D721Med (cell line): ENCODE data around the gene LRSAM1.

Experiments
- DNase-seq: peaks from one replicate; pipeline ENCODE4 v3.0.0; 2011; ENCODE audit warnings: low spot score; ENCODE audit not compliant: insufficient read length
- FAIRE-seq: peaks from 2 replicates; lab custom pipeline; 2011; peaks lifted over from hg19 to GRCh38; lab: Jason Lieb, UNC
- TF ChIP-seq, protein P1 (sequence below): IDR thresholded peaks from 2 replicates; pipeline ENCODE4 v1.5.1; 2012; ENCODE audit warnings: mild to moderate bottlenecking, control low read depth; ENCODE audit not compliant: insufficient read depth; ENCODE audit errors: missing control alignments

The LRSAM1 gene

DNA sequence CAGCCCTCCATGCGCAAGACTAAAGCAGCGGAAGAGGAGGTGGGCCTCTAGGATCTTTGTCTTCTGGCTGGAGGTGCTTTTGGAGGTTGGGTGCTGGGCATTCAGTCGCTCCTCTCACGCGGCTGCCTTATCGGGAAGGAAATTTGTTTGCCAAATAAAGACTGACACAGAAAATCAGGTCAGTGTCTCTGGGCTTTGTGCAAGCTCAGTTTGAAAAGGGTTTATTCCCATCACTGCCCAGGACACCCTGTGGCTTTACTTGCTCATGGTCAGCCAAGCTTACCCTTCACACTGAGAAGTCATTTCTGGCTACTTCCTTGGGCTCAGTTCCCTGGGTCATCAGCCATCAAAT lies 43.8 kb upstream of the LRSAM1 start:
- no peak for FAIRE-seq
- DNase-seq: no peak
- TF ChIP-seq, protein P1, sequence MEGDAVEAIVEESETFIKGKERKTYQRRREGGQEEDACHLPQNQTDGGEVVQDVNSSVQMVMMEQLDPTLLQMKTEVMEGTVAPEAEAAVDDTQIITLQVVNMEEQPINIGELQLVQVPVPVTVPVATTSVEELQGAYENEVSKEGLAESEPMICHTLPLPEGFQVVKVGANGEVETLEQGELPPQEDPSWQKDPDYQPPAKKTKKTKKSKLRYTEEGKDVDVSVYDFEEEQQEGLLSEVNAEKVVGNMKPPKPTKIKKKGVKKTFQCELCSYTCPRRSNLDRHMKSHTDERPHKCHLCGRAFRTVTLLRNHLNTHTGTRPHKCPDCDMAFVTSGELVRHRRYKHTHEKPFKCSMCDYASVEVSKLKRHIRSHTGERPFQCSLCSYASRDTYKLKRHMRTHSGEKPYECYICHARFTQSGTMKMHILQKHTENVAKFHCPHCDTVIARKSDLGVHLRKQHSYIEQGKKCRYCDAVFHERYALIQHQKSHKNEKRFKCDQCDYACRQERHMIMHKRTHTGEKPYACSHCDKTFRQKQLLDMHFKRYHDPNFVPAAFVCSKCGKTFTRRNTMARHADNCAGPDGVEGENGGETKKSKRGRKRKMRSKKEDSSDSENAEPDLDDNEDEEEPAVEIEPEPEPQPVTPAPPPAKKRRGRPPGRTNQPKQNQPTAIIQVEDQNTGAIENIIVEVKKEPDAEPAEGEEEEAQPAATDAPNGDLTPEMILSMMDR: no peak

DNA sequence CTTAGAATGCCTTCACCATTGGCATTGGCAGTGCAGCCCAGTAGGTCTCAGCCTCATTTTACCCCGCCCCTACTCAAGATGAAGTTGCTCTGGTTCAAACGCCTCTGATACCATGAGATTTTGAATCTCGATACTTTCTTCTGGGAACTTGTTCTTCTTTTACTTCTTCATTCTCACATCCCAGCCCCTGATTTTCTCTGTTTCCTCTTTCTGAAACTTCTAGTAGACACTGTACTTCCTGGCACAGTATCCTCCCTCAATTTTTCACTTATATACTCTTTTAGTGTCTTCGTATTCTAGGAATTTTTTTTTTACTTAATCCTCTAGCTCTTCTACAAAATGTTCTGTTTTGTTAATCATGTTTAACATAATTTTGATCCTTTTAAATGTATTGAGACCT lies 40.2 kb upstream of the LRSAM1 start:
- TF ChIP-seq, protein P1: no peak
- FAIRE-seq (no peak), DNase-seq (no peak)

DNA sequence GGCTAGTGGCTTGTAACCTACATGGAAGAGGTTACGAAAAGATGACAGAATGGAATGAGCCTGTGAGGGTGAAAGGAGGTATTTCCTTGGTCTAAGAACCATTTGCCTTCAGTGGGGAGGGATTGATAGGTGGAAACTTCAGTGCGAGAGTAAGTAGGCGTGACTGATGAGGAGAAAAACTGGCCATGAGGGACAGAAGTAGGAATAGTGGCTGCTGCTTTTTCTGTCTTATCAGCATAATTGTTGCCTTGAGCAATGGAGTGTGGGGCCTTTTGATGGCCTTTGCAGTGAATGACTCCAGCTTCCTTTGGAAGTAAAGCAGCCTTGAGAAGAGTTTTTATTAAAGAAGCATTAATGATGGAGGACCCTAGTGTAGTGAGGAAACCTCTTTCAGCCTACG lies 36.2 kb upstream of the LRSAM1 start:
- FAIRE-seq: no peak
- no peak for DNase-seq
- TF ChIP-seq, protein P1: no peak

DNA sequence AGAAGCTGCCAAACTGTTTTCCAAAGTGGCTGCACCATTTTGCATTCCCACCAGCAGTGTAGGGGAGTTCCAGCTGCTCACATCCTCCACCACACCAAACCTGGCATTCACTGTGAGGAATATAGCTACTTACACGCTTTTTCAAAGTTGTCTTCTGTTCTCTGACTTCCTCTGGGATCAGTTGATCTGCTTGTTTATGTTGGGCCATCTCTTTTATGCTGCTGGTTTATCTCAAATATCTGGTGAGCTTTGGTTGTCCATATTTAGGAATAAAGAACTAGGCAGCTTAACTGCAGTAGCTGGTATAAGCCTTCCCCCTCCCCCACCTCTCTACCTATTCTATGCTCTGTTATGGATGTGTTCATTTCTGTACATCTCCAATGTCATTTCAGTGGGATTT lies 35.7 kb upstream of the LRSAM1 start:
- TF ChIP-seq, protein P1: no peak
- DNase-seq (no peak), FAIRE-seq (no peak)

DNA sequence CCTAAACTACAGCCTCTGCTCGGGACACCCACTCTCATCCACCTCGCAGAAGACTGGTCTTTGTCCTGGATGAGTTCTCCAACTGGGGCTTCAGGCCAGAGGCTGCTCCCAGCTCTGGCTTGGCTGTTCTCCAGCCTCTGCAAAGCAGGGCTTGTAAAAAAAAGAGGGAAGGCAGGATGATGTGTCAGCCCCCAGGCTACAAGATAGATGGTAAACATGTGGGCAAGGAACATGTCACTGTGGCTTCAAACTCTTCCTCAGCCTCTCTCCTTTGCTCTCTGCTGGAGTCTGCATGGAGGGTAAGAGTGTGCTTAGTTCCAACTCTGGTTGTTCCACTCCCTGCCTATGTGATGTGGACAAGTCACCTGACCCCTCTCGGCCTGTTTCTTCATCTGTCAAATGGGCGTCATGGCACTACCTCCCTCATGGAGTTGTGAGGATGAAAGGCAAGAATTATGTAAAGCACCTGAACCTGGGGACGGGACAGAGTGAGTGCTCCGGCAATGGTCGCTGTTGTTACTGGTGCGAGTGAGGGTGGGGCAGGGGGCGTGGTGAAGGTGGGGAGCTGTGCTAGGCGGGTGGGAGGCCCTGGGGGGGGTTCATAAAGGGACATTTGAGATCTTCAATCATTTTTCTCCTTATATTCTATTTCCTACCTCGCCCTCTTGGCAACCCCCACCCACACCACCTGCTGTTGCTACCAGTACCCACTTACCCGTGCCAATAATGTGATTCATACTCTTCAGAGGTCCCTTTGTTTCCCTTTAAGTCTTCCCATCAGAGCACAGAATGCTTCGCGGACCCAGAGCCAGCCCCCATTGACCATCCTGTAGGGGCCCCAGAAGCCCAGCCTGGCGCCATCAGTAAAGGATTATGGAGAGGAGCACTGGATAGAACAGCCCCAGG lies 33.9 kb upstream of the LRSAM1 start:
- TF ChIP-seq, protein P1: no peak
- DNase-seq: no peak
- no peak for FAIRE-seq

DNA sequence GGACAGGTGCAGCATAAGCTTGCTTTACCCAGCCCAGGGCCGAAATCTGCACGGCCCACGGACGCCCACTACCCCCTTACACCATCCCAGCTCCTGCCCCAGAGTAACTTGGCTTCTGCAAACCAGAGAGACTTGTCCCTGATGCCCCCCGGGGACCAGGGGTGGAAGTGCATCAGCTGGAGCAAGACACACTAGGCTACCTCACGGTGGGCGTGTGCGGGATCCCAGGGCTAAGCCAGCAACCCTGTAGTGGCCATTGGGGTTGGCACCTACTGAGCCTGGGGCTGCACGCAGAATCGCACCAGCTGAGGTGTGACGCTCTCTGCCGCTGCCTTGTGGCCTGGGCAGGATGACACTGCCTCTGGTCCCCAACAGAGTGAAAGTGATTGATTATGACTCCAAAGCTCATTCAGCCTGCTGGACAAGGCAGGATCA lies 33.3 kb upstream of the LRSAM1 start:
- no peak for FAIRE-seq
- DNase-seq: peak; percentile 46
- TF ChIP-seq, protein P1: peak; percentile 22

DNA sequence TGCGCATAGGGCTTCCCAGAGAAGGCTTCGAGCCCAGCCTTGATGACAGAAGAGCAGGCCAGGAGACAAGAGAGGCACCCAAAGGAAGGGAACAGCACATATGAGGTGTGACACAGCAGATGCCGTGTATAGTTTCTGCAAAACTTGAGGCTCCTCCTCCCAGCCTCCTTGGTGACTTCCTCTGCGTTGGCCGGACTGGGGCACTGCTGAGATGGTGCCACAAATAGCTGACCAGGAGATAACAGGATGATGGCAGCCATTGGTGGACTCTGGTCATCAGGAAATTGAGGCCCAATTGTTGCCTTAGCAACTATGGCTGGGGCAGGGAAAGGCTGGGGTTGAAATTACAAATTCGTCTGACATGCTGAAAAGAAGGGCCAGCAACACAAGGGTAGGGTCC lies 32.0 kb upstream of the LRSAM1 start:
- TF ChIP-seq, protein P1: no peak
- FAIRE-seq: no peak
- DNase-seq: no peak
